Measurements from ENCODE around the gene MMD.
"Not testable (repeated sequence)": the region's sequence is repeated elsewhere in the genome, so short reads cannot be mapped to it uniquely, and the experiment has no call there.

Gene MMD

DNA sequence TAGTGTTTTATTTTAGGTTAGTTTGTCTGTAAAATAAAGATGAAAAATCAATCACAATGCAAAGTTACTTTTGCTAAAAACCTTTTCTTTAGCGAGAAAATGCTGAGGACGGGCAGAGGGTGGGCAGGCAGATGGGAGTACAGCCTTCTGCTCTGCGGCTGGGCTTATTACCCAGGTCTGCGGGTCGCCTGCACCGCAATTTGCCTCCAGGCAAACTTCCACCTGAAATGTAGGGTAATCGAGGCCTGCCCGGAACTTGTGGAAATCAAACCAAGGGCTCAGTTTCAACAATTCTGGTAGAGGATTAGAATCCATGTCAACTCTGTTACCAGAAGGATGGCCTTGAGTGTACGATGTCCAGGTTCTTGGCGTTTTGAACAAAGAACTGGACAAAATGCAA is 22.3 kb upstream of the MMD start:
- DNase-seq (ENCODE audit: low read depth): no peak

- DNase-seq (ENCODE audit: low read depth): no peak
These were observed 21.5 kb upstream of the MMD start for GRCh38 chr17:55442953-55443683.

GRCh38 chr17:55442462-55442861 is 20.8 kb upstream of the MMD start:
- DNase-seq (ENCODE audit: low read depth): no peak

DNA sequence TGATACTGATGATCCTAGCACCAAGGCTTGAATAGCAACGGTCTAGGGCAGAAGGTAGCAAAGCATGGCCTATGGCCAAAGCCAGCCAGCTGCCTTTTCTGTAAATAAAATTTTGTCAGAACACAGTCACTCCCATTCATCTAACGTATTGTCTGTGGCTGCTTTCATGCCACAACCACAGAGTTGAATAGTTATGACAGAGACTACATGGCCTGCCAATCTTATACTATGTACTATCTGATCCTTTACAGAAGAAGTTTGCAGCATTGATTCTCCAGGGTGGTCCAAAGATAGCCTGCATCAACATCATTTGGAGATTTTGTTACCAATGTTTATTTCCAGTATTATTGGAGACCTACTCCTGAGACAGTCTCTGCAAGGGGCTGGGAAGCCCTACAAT is 19.9 kb upstream of the MMD start:
- DNase-seq (ENCODE audit: low read depth): no peak

DNA sequence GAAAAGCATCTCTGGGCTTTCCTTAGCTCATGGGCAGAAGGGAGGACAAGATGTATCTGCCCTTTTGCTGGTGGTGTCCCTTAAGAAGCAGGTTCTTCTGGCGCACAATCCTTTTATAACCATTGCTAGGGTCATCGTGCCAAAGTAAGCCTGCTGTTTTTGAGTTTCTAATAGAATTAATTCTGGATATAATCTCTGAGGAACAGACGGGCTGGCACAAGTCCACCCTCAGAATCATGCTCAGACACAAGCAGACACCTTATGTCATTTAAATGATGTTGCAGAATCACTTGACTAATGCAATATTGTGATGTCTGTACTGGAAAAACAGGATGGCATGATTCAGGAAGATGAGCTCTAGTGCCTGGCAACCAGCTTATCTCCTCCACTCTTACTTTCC is 18.8 kb upstream of the MMD start:
- DNase-seq (ENCODE audit: low read depth): no peak

GRCh38 chr17:55437159-55437605 is 15.5 kb upstream of the MMD start:
- no peak for DNase-seq (ENCODE audit: low read depth)

- no peak for DNase-seq (ENCODE audit: low read depth)
These were observed 14.9 kb upstream of the MMD start for GRCh38 chr17:55436224-55437158.

GRCh38 chr17:55435408-55435807 is 13.8 kb upstream of the MMD start:
- DNase-seq (ENCODE audit: low read depth): no peak

DNA sequence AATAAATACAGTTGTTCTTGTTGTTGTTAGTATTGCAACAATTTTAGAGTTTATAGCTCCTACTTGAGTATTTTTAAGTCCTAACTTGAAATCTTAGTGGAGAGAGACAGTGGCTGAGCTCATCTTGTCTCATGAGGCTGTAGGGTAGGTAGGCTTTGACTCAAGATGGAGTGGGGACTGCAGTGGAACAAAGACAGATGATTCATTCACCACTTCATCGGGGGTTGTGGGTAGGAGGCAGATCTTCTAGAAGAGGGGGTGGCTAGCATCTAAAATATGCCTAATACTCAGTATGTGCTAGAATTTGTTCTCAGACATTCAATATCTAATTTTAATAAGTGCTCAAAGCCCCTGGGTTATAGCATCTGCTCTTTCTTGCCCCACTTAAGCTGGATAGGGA is 13.1 kb upstream of the MMD start:
- no peak for DNase-seq (ENCODE audit: low read depth)

GRCh38 chr17:55433629-55434422 is 12.2 kb upstream of the MMD start:
- peak; percentile 71 for DNase-seq (ENCODE audit: low read depth)

DNA sequence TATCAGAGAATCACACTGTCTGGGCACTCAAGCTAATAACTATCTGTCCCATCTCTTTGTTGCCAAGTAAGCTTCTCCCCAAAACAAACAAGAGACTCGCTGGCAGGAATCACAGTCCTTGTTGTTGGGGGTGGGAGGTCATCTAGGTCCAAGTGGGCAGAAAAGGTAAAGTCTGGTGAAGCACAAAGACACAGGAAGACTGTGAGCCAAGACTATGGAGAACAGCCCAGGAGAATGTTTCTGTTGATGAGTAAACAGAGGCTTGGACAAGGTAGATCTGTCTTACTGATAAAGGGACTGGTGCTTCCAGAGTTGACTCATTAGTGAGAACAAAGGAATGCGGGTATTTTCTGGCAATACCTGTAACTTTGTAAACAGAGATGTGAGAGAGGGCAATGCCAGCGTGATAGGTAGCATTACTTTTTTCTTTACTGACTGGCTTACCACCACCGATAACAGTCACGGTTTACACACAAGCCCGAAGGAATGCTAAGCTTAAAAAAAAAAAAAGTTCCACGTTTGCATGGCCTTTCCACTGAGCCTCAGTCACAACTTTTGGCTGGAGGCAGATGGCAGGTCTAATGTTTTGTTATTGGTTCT is 11.5 kb upstream of the MMD start:
- no peak for DNase-seq (ENCODE audit: low read depth)

GRCh38 chr17:55432358-55433028 is 10.9 kb upstream of the MMD start:
- no peak for DNase-seq (ENCODE audit: low read depth)

DNA sequence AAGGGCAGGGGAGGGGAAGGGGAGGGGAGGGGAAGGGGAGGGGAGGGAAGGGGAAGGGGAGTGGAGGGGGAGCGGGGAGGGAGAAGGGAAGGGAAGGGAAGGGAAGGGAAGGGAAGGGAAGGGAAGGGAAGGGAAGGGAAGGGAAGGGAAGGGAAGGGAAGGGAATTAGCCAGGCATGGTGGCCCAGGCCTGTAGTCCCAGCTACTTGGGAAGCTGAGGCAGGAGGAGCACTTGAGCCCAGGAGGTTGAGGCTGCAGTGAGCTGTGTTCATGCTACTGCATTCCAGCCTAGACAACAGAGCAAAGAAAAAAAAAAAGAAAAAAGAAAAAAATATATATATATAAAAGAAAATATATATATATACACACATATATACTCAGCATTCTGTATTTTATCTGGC is 10.3 kb upstream of the MMD start:
- not testable (repeated sequence) for DNase-seq (ENCODE audit: low read depth)

GRCh38 chr17:55430541-55431288 is 9.1 kb upstream of the MMD start:
- no peak for DNase-seq (ENCODE audit: low read depth)

GRCh38 chr17:55427587-55427882 is 5.9 kb upstream of the MMD start:
- DNase-seq (ENCODE audit: low read depth): no peak

- DNase-seq (ENCODE audit: low read depth): no peak
These were observed 5.4 kb upstream of the MMD start for GRCh38 chr17:55426851-55427586.

- DNase-seq (ENCODE audit: low read depth): no peak
These were observed 3.4 kb upstream of the MMD start for GRCh38 chr17:55424893-55425540.

DNA sequence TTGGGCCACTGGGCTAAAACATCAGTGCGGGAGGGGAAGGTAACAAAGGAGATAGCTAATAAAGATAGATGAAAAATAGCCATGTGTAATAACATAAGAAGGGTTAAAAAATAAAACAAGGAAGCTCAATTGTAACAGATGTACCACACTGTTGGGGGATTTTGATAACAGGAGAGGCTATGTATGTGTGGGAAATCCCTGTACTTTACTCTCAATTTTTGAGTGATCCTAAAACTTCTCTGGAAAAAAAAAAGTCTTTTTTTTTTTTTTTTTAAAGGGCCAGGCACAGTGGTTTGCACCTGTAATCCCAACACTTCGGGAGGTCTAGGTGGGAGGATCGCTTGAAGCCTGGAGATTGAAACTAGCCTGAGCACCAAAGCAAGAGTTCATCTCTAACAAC is 1.9 kb upstream of the MMD start:
- no peak for DNase-seq (ENCODE audit: low read depth)

- DNase-seq (ENCODE audit: low read depth): not testable (repeated sequence)
These were observed 1.2 kb upstream of the MMD start for GRCh38 chr17:55422828-55423164.

DNA sequence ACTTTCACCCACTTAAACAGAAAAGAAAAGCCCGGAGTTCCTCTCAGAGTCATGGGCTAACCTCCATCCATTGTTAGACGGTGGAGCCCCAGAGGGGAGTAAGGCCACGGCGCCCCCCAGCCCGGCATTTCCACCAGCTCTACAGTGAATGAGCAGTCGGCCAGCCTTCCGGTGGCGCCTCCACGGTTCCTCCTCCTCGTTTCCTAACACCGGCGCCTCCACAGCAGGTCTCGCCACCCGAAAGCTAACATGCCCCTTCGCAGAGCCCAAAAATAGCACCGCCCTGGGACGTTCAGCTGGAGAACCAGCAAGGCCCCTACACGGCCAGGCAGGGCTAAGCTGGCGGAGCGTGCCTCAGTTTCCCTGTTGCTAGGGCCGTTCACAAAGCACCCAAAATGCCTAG is 858 bp downstream of the MMD start:
- DNase-seq (ENCODE audit: low read depth): no peak

All from HS-27A (cell line).